GM12878 (cell line): ENCODE measurements around the gene TNKS2. TPM values are rescaled to one million over a fixed set of nuclear protein-coding genes. Genes with fewer than 3 reads are reported as not detected.

Source experiments
- ATAC-seq: fragments of 200-7000 bp; cut with Tn5 transposase; 3 replicates; pipeline ENCODE4 v1.9.1; 2020; ENCODE audit warnings: mild to moderate bottlenecking, moderate library complexity
- BruUV-seq: library from RNA; stranded (reverse); fragments of 400-500 nt; replicated peaks from 2 replicates; lab custom pipeline; 2021; lab: Mats Ljungman, UMichigan
- CTCF ChIA-PET: fragments of 300-600 bp; sonication (Branson Sonifier 250); formaldehyde crosslinking; extraction: SDS; loops from one replicate; lab custom pipeline; 2021; ENCODE audit warnings: inconsistent platforms; lab: Yijun Ruan, JAX
- POLR2A ChIA-PET: fragments of 350-600 bp; formaldehyde crosslinking; extraction: SDS; loops from one replicate; lab custom pipeline; 2021; ENCODE audit warnings: inconsistent platforms; lab: Charles Lee
- RAD21 ChIA-PET: fragments of 300-600 bp; sonication (Branson Sonifier 250); formaldehyde crosslinking; loops from one replicate; lab custom pipeline; 2023; ENCODE audit warnings: antibody characterized with exemption; ENCODE audit not compliant: unreplicated experiment; lab: Charles Lee
- SMC1A ChIA-PET: fragments of 300-600 bp; sonication (Branson Sonifier 250); formaldehyde crosslinking; loops from one replicate; lab custom pipeline; 2023; ENCODE audit not compliant: unreplicated experiment, uncharacterized antibody; lab: Charles Lee
- DNase-seq: peaks from one replicate; pipeline ENCODE4 v3.0.0-alpha.2; 2011; ENCODE audit warnings: low read depth, low spot score
- FAIRE-seq: peaks from 3 replicates; lab custom pipeline; 2011; peaks lifted over from hg19 to GRCh38; lab: Jason Lieb, UNC
- H2AFZ ChIP-seq: 2 replicates; pipeline ENCODE4 v1.6.0; 2011; ENCODE audit warnings: low read depth, low read length, control low read depth; ENCODE audit not compliant: control insufficient read depth
- H3K27ac ChIP-seq: 2 replicates; pipeline ENCODE4 v1.5.1; 2011; ENCODE audit warnings: control low read depth; ENCODE audit not compliant: control insufficient read depth, insufficient read depth
- H3K27me3 ChIP-seq, 2 experiments: replicated peaks in 1 of 2; 2 replicates each; pipeline versions ENCODE4 v1.6.0 to v1.6.1; 2011; ENCODE audit warnings: low read length in 1 of 2; ENCODE audit not compliant: control insufficient read depth in 2 of 2, insufficient read depth in 2 of 2
- H3K36me3 ChIP-seq, 2 experiments: 2 replicates each; pipeline ENCODE4 v1.5.1; 2011; ENCODE audit warnings: low read length in 1 of 2; ENCODE audit not compliant: control insufficient read depth in 2 of 2, insufficient read depth in 2 of 2
- H3K4me1 ChIP-seq: 2 replicates; pipeline ENCODE4 v1.6.1; 2011; ENCODE audit warnings: mild to moderate bottlenecking, low read length, moderate library complexity, mixed read lengths; ENCODE audit not compliant: control insufficient read depth, insufficient read depth
- H3K4me2 ChIP-seq: 2 replicates; pipeline ENCODE4 v1.6.0; 2011; ENCODE audit warnings: control low read depth; ENCODE audit not compliant: control insufficient read depth, insufficient read depth
- H3K4me3 ChIP-seq: fragments of 200-600 bp; sonication (generic); 2 replicates; pipeline ENCODE4 v1.5.1; 2016
- H3K79me2 ChIP-seq: 2 replicates; pipeline ENCODE4 v1.6.0; 2011; ENCODE audit warnings: low read length; ENCODE audit not compliant: control insufficient read depth, insufficient read depth
- H3K9ac ChIP-seq: 2 replicates; pipeline ENCODE4 v1.8.0; 2011; ENCODE audit warnings: low read length, control low read depth, mixed read lengths; ENCODE audit not compliant: control insufficient read depth, insufficient read depth
- H3K9me3 ChIP-seq: replicated peaks from 3 replicates; pipeline ENCODE4 v1.5.1; 2011; ENCODE audit warnings: mild to moderate bottlenecking, low read length; ENCODE audit not compliant: control insufficient read depth, insufficient read depth
- H4K20me1 ChIP-seq: 2 replicates; pipeline ENCODE4 v1.6.0; 2011; ENCODE audit not compliant: control insufficient read depth, insufficient read depth
- CREM ChIP-seq: IDR thresholded peaks from 2 replicates; pipeline ENCODE4 v1.6.1; 2014; ENCODE audit warnings: antibody characterized with exemption, low read depth
- DPF2 ChIP-seq: fragments of 450-650 bp; IDR thresholded peaks from 2 replicates; pipeline ENCODE4 v1.6.1; 2017; ENCODE audit warnings: mild to moderate bottlenecking
- EP300 ChIP-seq, 2 experiments: fragments of 150-350 bp in 1 of 2; IDR thresholded peaks; 2 replicates each; pipeline ENCODE4 v1.6.1; 2011 to 2012; ENCODE audit warnings: low read depth in 2 of 2, low read length in 2 of 2, borderline replicate concordance in 1 of 2, improper control_type of control experiment in 1 of 2, inconsistent platforms in 1 of 2; ENCODE audit not compliant: control insufficient read depth in 1 of 2
- HSF1 ChIP-seq: fragments of 150-350 bp; IDR thresholded peaks from 2 replicates; pipeline ENCODE4 v1.6.1; 2014; ENCODE audit warnings: mild to moderate bottlenecking, low read depth, low read length
- MEF2B ChIP-seq: fragments of 450-650 bp; IDR thresholded peaks from 2 replicates; pipeline ENCODE4 v1.6.1; 2018; ENCODE audit warnings: mild to moderate bottlenecking, moderate library complexity; ENCODE audit not compliant: partially characterized antibody, poor library complexity, severe bottlenecking
- NFIC ChIP-seq: IDR thresholded peaks from 2 replicates; pipeline ENCODE4 v1.6.1; 2012; ENCODE audit warnings: low read depth, mild to moderate bottlenecking, inconsistent platforms, low read length, moderate library complexity
- NR2C2 ChIP-seq: IDR thresholded peaks from 2 replicates; pipeline ENCODE4 v1.6.1; 2011; ENCODE audit warnings: borderline replicate concordance, low read depth; ENCODE audit not compliant: control insufficient read depth, insufficient read length
- NRF1 ChIP-seq: conservative IDR thresholded peaks from 2 replicates; pipeline ENCODE4 v1.6.1; 2011; ENCODE audit warnings: mild to moderate bottlenecking, low read depth, low read length, improper control_type of control experiment
- RCOR1 ChIP-seq: conservative IDR thresholded peaks from 2 replicates; pipeline ENCODE4 v1.6.1; 2012; ENCODE audit warnings: low read depth, low read length, improper control_type of control experiment
- RUNX3 ChIP-seq: IDR thresholded peaks from 2 replicates; pipeline ENCODE4 v1.6.1; 2012; ENCODE audit warnings: low read length, inconsistent platforms
- TAF1 ChIP-seq: IDR thresholded peaks from 2 replicates; pipeline ENCODE4 v1.6.1; 2011; ENCODE audit warnings: mild to moderate bottlenecking, low read depth, low read length, borderline replicate concordance
- ZNF217 ChIP-seq: fragments of 450-650 bp; IDR thresholded peaks from 2 replicates; pipeline ENCODE4 v1.6.1; 2017; ENCODE audit warnings: antibody characterized with exemption, mild to moderate bottlenecking
- ZNF592 ChIP-seq: fragments of 450-650 bp; IDR thresholded peaks from 2 replicates; pipeline ENCODE4 v1.6.1; 2017; ENCODE audit warnings: mild to moderate bottlenecking, moderate library complexity
- WGBS: methylation state at CpG from one replicate; pipeline ENCODE4 v1.1.6; 2016; ENCODE audit warnings: low lambda C conversion rate; ENCODE audit not compliant: insufficient replicate concordance, insufficient coverage; ENCODE audit errors: missing lambda C conversion rate; 5-methylcytosine and 5-hydroxymethylcytosine counted together
- in situ Hi-C: fragments of 300-500 bp; cut with MboI; formaldehyde crosslinking; loops from 9 replicates; pipeline ENCODE4 v1.14.3; 2018; ENCODE audit warnings: mixed read lengths
- intact Hi-C: fragments of 100-400 bp; cut with micrococcal nuclease; formaldehyde crosslinking; loops from one replicate; pipeline ENCODE4 v1.14.2; 2022; ENCODE audit not compliant: unreplicated experiment
- polyA plus RNA-seq, 11 experiments: library from polyadenylated mRNA; depleted of rRNA in 4 of 11; unstranded in 6 of 11; stranded (reverse) in 5 of 11; fragments of >200 nt; fragmentation: Nextera tagmentation in 4 of 11; fragmentation: Illumina TruSeq in 1 of 11; extraction: Ambion mirVana in 4 of 11; extraction: Trizol in 1 of 11; gene quantifications; 1 replicate in 1 of 11; 2 replicates in 10 of 11; pipeline versions ENCODE4 v1.2.1 to v1.2.3, GENCODE V29; 2011 to 2016; ENCODE audit warnings: inconsistent platforms in 2 of 11, missing spikeins in 2 of 11, low read depth in 1 of 11
- total RNA-seq, 4 experiments: library from RNA; depleted of rRNA in 3 of 4; stranded (reverse); fragments of >200 nt in 3 of 4; fragmentation: Illumina TruSeq in 1 of 4; extraction: Trizol in 1 of 4; gene quantifications; 2 replicates each; pipeline versions ENCODE4 v1.2.1 to v1.2.3, GENCODE V29; 2013 to 2021

Gene TNKS2
- total and polyA plus RNA-seq, 10 of the 15 experiments (the other 5 are each of a cell fraction or from before 2014, with no cell fraction given): 2.9 to 24.2 (median 6.9) TPM

GRCh38 chr10:91824076-91824475 is 25.9 kb downstream of the TNKS2 start:
- no peaks in the 10 kb centered on the region for H3K4me1 ChIP-seq
- peaks cover 1 to 9% of the 10 kb centered on the region in 2 experiments for H3K36me3 ChIP-seq
- WGBS: 96% methylated on average over 1 of the region's 1 CpG
- no peak for ATAC-seq
- intact Hi-C loops: no loop called here
- in situ Hi-C loops: no loop called here
- ChIA-PET POLR2A (interaction anchor here (0.6 kb wide), 1 partner anchor 10 kb away, joined by 3 read pairs; no protein-coding TSS in a partner anchor), RAD21 (no interaction called here), CTCF (interaction anchor here (0.7 kb wide), 2 partner anchors 20 to 26 kb away, joined by 3 read pairs; partner anchors contain the start of gene TNKS2), SMC1A (interaction anchor here (1.1 kb wide), 1 partner anchor 28 kb away, joined by 3 read pairs; no protein-coding TSS in a partner anchor)
- no peaks in the 10 kb centered on the region for H3K9me3 ChIP-seq
- H2AFZ ChIP-seq: no peak overlapping the region
- TSS peak; percentile 23 for BruUV-seq
- no peaks in the 10 kb centered on the region for H3K27me3 ChIP-seq
- FAIRE-seq: no peak
- no peak overlapping the region for H3K4me2 ChIP-seq
- DNase-seq: no peak
- no peak for TF ChIP-seq DPF2
- TF ChIP-seq NR2C2: no peak
- no peak for TF ChIP-seq NRF1
- no peak for TF ChIP-seq NFIC
- TF ChIP-seq TAF1: no peak
- TF ChIP-seq CREM: no peak
- no peak for TF ChIP-seq RCOR1
- TF ChIP-seq MEF2B: no peak
- TF ChIP-seq HSF1: no peak
- TF ChIP-seq RUNX3: no peak
- TF ChIP-seq ZNF592: no peak
- no peak for TF ChIP-seq EP300 (IDR thresholded peaks at IDR 0.05; ENCODE audit: borderline replicate concordance in 1 of 2, control insufficient read depth in 1 of 2, low read depth in 2 of 2, low read length in 2 of 2)
- no peak for TF ChIP-seq ZNF217
- H3K4me3 ChIP-seq: no peak overlapping the region
- no peaks in the 10 kb centered on the region for H4K20me1 ChIP-seq
- H3K79me2 ChIP-seq: no peaks in the 10 kb centered on the region
- no peak overlapping the region for H3K27ac ChIP-seq
- H3K9ac ChIP-seq: no peak overlapping the region
